SU-DHL-6 (cell line): Measurements from ENCODE around the gene PGLYRP4.
"Not testable (repeated sequence)": the region's sequence is repeated elsewhere in the genome, so short reads cannot be mapped to it uniquely, and the experiment has no call there.

Experiments
- CTCF ChIP-seq: fragments of 200-600 bp; sonication (generic); IDR thresholded peaks from one replicate; pipeline ENCODE4 v1.5.1; 2017; ENCODE audit warnings: antibody characterized with exemption, mild to moderate bottlenecking, low read length, moderate library complexity; ENCODE audit not compliant: insufficient read depth, poor library complexity, severe bottlenecking
- EZH2phosphoT487 ChIP-seq: fragments of 200-600 bp; sonication (generic), shearing (Covaris generic); conservative IDR thresholded peaks from 2 replicates; pipeline ENCODE4 v1.6.1; 2018; ENCODE audit warnings: mild to moderate bottlenecking, antibody characterized with exemption, low read length, moderate library complexity, mixed read lengths

GRCh38 chr1:153318145-153318544, 30.5 kb downstream of the PGLYRP4 start:
- TF ChIP-seq CTCF, EZH2phosphoT487: not testable (repeated sequence)
